Stimulated activated CD4-positive, alpha-beta T cell treated with anti-CD3 and anti-CD28 coated beads, Interleukin-1b, Interleukin-23, amount 100 ng/mL, for 24 hours (primary cell): ENCODE results near the gene SLC35A2.
"Not testable (repeated sequence)": the region's sequence is repeated elsewhere in the genome, so short reads cannot be mapped to it uniquely, and the experiment has no call there.

ENCODE experiments used
- DNase-seq, 4 experiments: peaks; one replicate each; pipeline ENCODE4 v3.0.0-alpha.2; 2020; ENCODE audit warnings: low read depth in 4 of 4, low spot score in 1 of 4

Gene SLC35A2

DNA sequence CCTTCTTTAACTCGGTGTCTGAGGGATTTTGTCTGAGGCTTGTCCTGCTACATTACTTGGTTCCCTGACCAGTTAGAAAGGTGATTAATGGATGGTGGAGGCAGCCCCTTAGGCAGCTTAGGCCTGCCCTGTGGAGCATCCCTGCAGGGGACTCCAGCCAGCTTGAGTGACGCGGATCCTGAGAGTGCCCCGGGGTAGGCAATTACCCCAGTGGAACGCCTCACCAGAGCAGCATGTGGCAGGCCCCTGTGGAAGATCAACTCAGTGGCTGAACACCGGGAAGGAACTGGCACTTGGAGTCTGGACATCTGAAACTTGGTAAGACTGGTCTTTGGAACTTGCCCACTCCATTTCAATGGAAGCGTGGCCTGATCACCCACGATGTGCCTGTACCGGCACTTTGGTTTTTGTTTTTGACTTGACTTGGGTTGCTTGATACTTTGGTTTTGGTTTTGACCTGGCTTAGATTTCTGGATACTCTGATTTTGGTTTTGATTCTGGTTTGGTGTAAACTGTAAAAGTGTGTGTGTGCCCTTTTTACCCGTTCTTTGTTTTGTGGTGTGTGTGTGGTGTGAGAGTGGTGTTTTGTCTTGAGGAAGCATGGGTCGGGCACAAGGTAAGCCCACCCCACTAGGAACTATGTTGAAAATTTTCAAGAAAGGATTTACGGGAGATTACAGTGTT, 57.2 kb downstream of the SLC35A2 start:
- not testable (repeated sequence) for DNase-seq

DNA sequence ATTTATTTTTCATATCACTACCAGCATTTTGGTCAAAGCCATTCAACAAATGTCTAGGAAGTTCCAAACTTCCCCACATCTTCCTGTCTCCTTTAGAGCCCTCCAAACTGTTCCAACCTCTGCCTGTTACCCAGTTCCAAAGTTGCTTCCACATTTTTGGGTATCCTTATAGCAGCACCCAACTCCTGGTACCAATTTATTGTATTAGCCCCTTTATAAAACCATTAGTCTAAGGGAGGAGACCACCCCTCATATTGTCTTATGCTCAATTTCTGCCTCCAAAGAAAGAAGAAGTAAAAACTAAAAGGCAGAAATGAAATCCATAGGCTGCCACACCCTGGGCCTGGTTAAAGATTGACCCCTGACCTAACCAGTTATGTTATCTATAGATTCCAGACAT, 58.0 kb downstream of the SLC35A2 start:
- not testable (repeated sequence) for DNase-seq
